Esophagus squamous epithelium (tissue), 5 donors: ENCODE data around the gene CERS4. TPM values are rescaled to one million over a fixed set of nuclear protein-coding genes. Genes with fewer than 3 reads are reported as not detected.
"Not testable (repeated sequence)": the region's sequence is repeated elsewhere in the genome, so short reads cannot be mapped to it uniquely, and the experiment has no call there.

Experiments used
- DNase-seq: peaks from one replicate; lab custom pipeline; 2025; lab: John Stamatoyannopoulos, UW
- H3K27ac ChIP-seq, 4 donors: fragments of 200-600 bp; sonication (generic); one replicate each; pipeline ENCODE4 v1.5.1; 2016 to 2019; ENCODE audit warnings: mild to moderate bottlenecking in 1 of 4
- H3K27me3 ChIP-seq, 4 donors: fragments of 200-600 bp; sonication (generic); 1 replicate in 3 of 4; 2 replicates in 1 of 4; pipeline versions ENCODE4 v1.5.1 to v1.6.0; 2017 to 2021; ENCODE audit warnings: antibody characterized with exemption in 1 of 4
- H3K36me3 ChIP-seq, 3 donors: fragments of 200-600 bp; sonication (generic); one replicate each; pipeline ENCODE4 v1.5.1; 2016 to 2019
- H3K4me1 ChIP-seq, 3 donors: fragments of 200-600 bp; sonication (generic); one replicate each; pipeline ENCODE4 v1.5.1; 2017 to 2019
- H3K4me3 ChIP-seq, 4 donors: fragments of 200-600 bp; sonication (generic); 1 replicate in 3 of 4; 2 replicates in 1 of 4; pipeline ENCODE4 v1.5.1; 2016 to 2019; ENCODE audit warnings: mild to moderate bottlenecking in 2 of 4, moderate library complexity in 1 of 4
- H3K9me3 ChIP-seq, 3 donors: fragments of 200-600 bp; sonication (generic); one replicate each; pipeline ENCODE4 v1.5.1; 2016 to 2019
- POLR2A ChIP-seq, 4 donors: fragments of 450-650 bp; IDR thresholded peaks; one replicate each; pipeline ENCODE4 v1.6.1; 2017; ENCODE audit warnings: antibody characterized with exemption in 4 of 4, mild to moderate bottlenecking in 4 of 4, moderate library complexity in 3 of 4
- WGBS, 2 donors: methylation state at CpG; one replicate each; pipeline ENCODE4 v1.1.5; 2018; 5-methylcytosine and 5-hydroxymethylcytosine counted together
- intact Hi-C: fragments of 100-400 bp; cut with DNase I; formaldehyde crosslinking; loops from one replicate; pipeline ENCODE4 v1.15.0; 2022
- total RNA-seq, 4 donors: library from RNA; depleted of rRNA; stranded (reverse); fragments of >200 nt; gene quantifications; one replicate each; pipeline ENCODE4 v1.1.0, GENCODE V29; 2016
- TF ChIP-seq, protein P1 (sequence below), 6 experiments: fragments of 450-650 bp in 4 of 6; fragments of 200-600 bp in 2 of 6; sonication (generic) in 2 of 6; IDR thresholded peaks; one replicate each; pipeline ENCODE4 v1.5.1; 2016 to 2019; ENCODE audit warnings: antibody characterized with exemption in 6 of 6, mild to moderate bottlenecking in 4 of 6, moderate library complexity in 4 of 6
- donor health status: DM: yes; HTN: yes; CAD: no.

Gene CERS4
- total RNA-seq, 4 donors from 2014 or later = 44.1 to 184 (median 89.1) TPM

DNA sequence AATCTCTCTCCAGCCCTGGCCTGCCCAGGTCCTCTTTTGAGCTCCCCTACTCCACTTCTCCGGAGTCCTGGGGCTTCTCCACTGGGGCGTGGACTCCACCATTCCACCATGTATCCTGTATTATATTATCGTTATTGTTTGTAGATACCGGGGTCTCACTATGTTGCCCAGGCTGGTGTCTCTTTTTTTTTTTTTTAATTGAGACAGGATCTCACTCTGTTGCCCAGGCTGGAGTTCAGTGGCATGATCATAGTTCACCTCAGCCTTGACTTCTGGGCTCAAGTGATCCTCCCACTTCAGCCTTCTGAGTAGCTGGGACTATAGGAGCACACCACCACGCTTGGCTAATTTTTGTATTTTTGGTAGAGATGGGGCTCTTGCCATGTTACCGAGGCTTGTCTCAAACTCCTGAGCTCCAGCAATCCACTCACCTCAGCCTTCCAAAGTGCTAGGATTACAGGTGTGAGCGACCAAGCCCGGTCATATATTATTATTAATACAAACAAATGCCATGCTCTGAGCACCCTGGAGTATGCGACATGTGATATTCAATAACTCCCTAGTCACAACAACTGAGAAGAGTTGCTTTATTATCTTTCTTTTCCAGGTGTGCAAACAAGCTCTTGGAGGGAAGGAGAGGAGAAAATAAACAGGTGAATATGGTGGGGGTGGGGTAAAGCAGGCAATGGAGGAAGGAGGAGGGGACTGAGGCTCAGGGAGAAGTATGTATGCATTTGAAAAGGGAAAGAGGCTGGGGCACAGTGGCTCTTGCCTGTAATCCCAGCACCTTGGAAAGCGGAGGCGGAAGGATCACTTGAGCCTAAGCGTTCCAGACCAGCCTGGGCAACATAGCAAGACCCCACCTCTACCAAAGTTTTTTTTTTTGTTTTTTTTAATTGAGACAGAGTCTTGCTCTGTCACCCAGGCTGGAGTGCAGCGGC is 2.8 kb upstream of the CERS4 start:
- Histone ChIP-seq H3K27me3 (peaks cover 0 to 13% (median 0%) of the 10 kb centered on the region in 4 donors), H3K4me1 (peaks cover 21 to 61% (median 27%) of the 10 kb centered on the region in 3 donors), H3K4me3 (no peak overlapping the region), H3K36me3 (no peaks in the 10 kb centered on the region), H3K9me3 (no peaks in the 10 kb centered on the region), H3K27ac (no peak overlapping the region)
- intact Hi-C loops = no loop called here
- WGBS, 2 donors = 81 to 92% methylated on average over 11 to 13 of the region's 13 CpGs
- TF ChIP-seq POLR2A (IDR thresholded peaks at IDR 0.05) = no peak
- TF ChIP-seq, protein P1, sequence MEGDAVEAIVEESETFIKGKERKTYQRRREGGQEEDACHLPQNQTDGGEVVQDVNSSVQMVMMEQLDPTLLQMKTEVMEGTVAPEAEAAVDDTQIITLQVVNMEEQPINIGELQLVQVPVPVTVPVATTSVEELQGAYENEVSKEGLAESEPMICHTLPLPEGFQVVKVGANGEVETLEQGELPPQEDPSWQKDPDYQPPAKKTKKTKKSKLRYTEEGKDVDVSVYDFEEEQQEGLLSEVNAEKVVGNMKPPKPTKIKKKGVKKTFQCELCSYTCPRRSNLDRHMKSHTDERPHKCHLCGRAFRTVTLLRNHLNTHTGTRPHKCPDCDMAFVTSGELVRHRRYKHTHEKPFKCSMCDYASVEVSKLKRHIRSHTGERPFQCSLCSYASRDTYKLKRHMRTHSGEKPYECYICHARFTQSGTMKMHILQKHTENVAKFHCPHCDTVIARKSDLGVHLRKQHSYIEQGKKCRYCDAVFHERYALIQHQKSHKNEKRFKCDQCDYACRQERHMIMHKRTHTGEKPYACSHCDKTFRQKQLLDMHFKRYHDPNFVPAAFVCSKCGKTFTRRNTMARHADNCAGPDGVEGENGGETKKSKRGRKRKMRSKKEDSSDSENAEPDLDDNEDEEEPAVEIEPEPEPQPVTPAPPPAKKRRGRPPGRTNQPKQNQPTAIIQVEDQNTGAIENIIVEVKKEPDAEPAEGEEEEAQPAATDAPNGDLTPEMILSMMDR (IDR thresholded peaks at IDR 0.05) = no peak
- no peak for DNase-seq

DNA sequence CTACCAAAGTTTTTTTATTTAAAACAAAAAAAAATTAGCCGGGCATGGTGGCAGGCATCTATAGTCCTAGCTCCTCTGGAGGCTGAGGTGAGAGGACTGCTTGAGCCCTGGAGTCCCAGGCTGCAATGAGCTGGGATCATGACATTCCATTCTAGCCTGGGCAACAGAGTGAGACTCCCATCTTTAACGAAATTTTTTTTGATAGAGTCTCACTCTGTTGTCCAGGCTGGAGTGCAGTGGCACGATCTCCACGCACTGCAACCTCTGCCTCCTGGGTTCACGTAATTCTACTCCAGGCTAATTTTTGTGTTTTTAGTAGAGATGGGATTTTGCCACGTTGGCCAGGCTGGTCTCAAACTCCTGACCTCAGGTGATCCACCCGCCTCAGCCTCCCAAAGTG is 1.8 kb upstream of the CERS4 start:
- H3K27ac ChIP-seq = peak overlapping the region in 3 of 4 donors; percentile 89 to 93 (median 90)

DNA sequence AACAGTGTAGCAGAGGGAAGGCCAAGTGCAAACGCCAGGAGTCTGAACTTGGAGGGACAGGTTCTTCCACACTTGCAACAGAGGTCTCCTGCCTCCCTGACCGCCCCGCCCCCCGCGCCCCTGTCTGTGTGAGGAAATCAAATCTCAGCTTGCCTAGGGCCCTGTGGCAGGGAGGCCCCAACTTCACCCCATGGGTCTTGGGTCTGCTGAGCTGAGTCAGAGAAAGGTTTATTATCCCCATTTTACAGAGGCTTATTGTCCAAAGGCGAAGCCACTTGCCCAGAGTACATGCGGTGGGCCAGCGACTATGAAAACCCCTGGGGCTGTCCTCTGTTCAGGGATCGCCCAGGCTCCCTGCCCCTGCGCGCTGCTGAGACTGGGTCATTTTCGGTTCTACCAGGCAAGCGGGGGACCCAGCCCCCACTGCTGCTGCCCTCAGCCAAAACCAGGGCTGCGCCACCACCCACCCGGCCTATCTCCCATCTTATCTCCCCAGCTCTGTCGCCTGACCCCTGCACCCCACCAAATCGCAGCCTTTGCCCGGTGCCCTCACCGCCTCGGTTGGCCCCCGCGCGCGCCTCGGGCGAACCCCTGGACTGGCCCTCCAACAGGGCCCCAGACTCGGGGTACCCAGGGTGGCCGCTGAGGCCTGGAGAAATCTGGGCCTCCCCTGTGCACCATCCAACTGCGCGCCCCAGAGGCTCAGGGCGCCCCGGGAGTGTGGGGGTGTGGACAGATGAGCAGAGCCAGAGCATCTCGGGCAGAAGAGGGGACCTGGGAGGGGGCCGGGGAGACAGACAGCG is 850 bp upstream of the CERS4 start:
- intact Hi-C loops = no loop called here
- Histone ChIP-seq H3K9me3 (no peaks in the 10 kb centered on the region), H3K27me3 (peaks cover 0 to 13% (median 0%) of the 10 kb centered on the region in 4 donors), H3K36me3 (peaks cover 0 to 8% (median 0%) of the 10 kb centered on the region in 3 donors), H3K4me1 (peaks cover 21 to 70% (median 27%) of the 10 kb centered on the region in 3 donors), H3K4me3 (peak overlapping the region; percentile 74 to 95 (median 78)), H3K27ac (peak overlapping the region; percentile 84 to 93 (median 90))
- DNase-seq = no peak
- 22 to 56% methylated on average over 5 to 16 of the region's 35 CpGs for WGBS, 2 donors
- TF ChIP-seq, protein P1 (IDR thresholded peaks at IDR 0.05) = no peak
- no peak for TF ChIP-seq POLR2A (IDR thresholded peaks at IDR 0.05)

More for the DNA sequence above, 1.8 kb upstream of the CERS4 start:
- peaks cover 21 to 70% (median 27%) of the 10 kb centered on the region in 3 donors for H3K4me1 ChIP-seq
- H3K4me3 ChIP-seq, DNase-seq, intact Hi-C loops, H3K9me3 ChIP-seq, H3K36me3 ChIP-seq: not testable (repeated sequence)
- WGBS, 2 donors = 77 to 88% methylated on average over 6 to 7 of the region's 7 CpGs
- H3K27me3 ChIP-seq = peaks cover 0 to 13% (median 0%) of the 10 kb centered on the region in 4 donors

DNA sequence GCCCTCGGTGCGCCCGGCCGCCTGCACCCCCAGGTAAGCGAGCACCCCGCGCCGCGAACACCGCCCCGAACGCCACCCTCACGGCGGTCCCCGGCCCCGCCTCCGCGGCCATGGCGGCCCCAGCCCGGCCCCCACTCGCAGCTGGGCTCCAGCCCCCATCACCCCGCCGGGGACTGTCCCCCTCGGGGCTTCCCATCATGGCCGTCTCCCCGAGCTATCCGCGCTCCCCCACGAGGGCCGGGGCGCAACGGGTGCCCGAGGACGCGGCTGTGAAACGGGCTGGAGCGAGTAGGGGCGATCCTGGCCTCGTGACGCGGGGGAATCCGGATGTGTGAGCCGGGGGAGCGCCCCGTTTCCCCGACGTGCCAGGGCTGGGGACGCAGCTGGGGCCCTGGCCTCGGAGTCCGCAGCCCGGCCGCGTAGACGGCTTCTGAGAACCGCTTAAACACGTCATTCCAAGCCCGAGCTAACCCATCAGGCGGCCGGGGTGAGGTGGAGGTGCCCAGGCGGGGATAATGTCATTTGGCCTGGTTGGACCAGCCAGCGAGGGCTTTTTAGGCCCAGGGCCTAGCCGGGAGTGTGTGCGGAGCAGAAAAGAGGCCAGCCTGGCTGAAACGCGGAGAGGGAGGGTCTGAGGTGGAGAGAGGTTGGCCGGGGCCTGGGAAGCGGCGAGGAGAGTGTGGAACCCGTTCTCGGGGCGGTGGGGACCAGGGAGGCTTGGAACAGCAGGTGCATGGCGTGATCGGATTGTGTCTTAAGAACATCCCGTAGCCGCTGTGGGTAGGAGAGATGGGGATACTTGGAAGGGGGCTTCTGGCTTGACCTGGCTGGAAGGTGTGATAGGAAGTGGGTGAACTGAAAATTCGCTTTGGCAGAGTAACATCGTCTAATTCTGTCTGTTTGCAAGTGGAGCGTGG is 550 bp downstream of the CERS4 start:
- TF ChIP-seq, protein P1 (IDR thresholded peaks at IDR 0.05) = peak in 1 of 6 experiments; percentile 7
- peak in 1 of 4 donors; percentile 7 for TF ChIP-seq POLR2A (IDR thresholded peaks at IDR 0.05)
- 15 to 17% methylated on average over 13 to 15 of the region's 78 CpGs for WGBS, 2 donors
- no peak for DNase-seq
- Histone ChIP-seq H3K27ac (peak overlapping the region; percentile 84 to 93 (median 90)), H3K36me3 (peaks cover 0 to 22% (median 0%) of the 10 kb centered on the region in 3 donors), H3K4me3 (peak overlapping the region; percentile 74 to 95 (median 78)), H3K27me3 (peaks cover 0 to 13% (median 0%) of the 10 kb centered on the region in 4 donors), H3K4me1 (peaks cover 21 to 67% (median 21%) of the 10 kb centered on the region in 3 donors), H3K9me3 (no peaks in the 10 kb centered on the region)
- intact Hi-C loops = no loop called here
